Panc1 (cell line): ENCODE data around the gene CELA2B. TPM values are rescaled to one million over a fixed set of nuclear protein-coding genes. Genes with fewer than 3 reads are reported as not detected.

Source experiments
- ATAC-seq: fragments of 200-7000 bp; cut with Tn5 transposase; 2 replicates; pipeline ENCODE4 v1.9.1; 2020; ENCODE audit warnings: mild to moderate bottlenecking, moderate library complexity
- BruUV-seq: library from RNA; stranded (reverse); fragments of 400-500 nt; replicated peaks from 2 replicates; lab custom pipeline; 2021; lab: Mats Ljungman, UMichigan
- CTCF ChIA-PET: fragments of 300-600 bp; sonication (Branson Sonifier 250); formaldehyde crosslinking; loops from one replicate; lab custom pipeline; 2022; ENCODE audit warnings: antibody characterized with exemption; lab: Charles Lee
- POLR2A ChIA-PET: fragments of 300-600 bp; sonication (Branson Sonifier 250); formaldehyde crosslinking; loops from one replicate; lab custom pipeline; 2022; ENCODE audit warnings: antibody characterized with exemption; lab: Charles Lee
- DNase-seq: peaks from one replicate; pipeline ENCODE4 v3.0.0-alpha.2; 2010; ENCODE audit warnings: low read depth, low spot score
- H3K27ac ChIP-seq: 2 replicates; pipeline ENCODE4 v1.5.1; 2011; ENCODE audit warnings: mild to moderate bottlenecking, low read length, inconsistent platforms
- H3K27me3 ChIP-seq: fragments of 200-500 bp; sonication (Bioruptor generic); 2 replicates; pipeline ENCODE4 v1.6.0; 2014; ENCODE audit warnings: low read length, inconsistent platforms; ENCODE audit not compliant: control insufficient read depth, insufficient read depth
- H3K36me3 ChIP-seq: fragments of 200-500 bp; sonication (Bioruptor generic); 2 replicates; pipeline ENCODE4 v1.5.1; 2014; ENCODE audit warnings: inconsistent platforms, mild to moderate bottlenecking, low read length, moderate library complexity; ENCODE audit not compliant: control insufficient read depth, insufficient read depth
- H3K4me1 ChIP-seq: 2 replicates; pipeline ENCODE4 v1.5.1; 2011; ENCODE audit warnings: inconsistent platforms, mild to moderate bottlenecking, low read length, moderate library complexity; ENCODE audit not compliant: control insufficient read depth, insufficient read depth
- H3K4me3 ChIP-seq, 2 experiments: 2 replicates each; pipeline ENCODE4 v1.5.1; 2011 to 2012; ENCODE audit warnings: low read depth in 2 of 2, low read length in 2 of 2, mild to moderate bottlenecking in 2 of 2, inconsistent platforms in 1 of 2, moderate library complexity in 1 of 2
- H3K9me3 ChIP-seq: fragments of 200-500 bp; sonication (Bioruptor generic); 2 replicates; pipeline ENCODE4 v1.5.1; 2014; ENCODE audit warnings: low read depth, mild to moderate bottlenecking, inconsistent platforms, low read length, moderate library complexity; ENCODE audit not compliant: control insufficient read depth, insufficient read depth
- CTCF ChIP-seq: fragments of 450-650 bp; IDR thresholded peaks from 2 replicates; pipeline ENCODE4 v1.5.1; 2017; ENCODE audit warnings: mild to moderate bottlenecking
- POLR2AphosphoS5 ChIP-seq: IDR thresholded peaks from 2 replicates; pipeline ENCODE4 v1.6.1; 2012; ENCODE audit warnings: mild to moderate bottlenecking, low read depth, low read length, moderate library complexity
- SIN3A ChIP-seq: IDR thresholded peaks from 2 replicates; pipeline ENCODE4 v1.6.1; 2012; ENCODE audit warnings: low read depth, mild to moderate bottlenecking, low read length, moderate library complexity, borderline replicate concordance; ENCODE audit not compliant: insufficient read depth
- TCF7L2 ChIP-seq: IDR thresholded peaks from 2 replicates; pipeline ENCODE4 v1.6.1; 2011; ENCODE audit warnings: mild to moderate bottlenecking, low read depth, low read length, inconsistent platforms
- in situ Hi-C: cut with HindIII; loops from 2 replicates; pipeline ENCODE4 v1.10.0; 2016; ENCODE audit warnings: low sequenced_read_pairs, low pct_unique_long_range_greater_than_20kb
- intact Hi-C: fragments of 100-400 bp; cut with micrococcal nuclease; formaldehyde crosslinking; loops from one replicate; pipeline ENCODE4 v1.10.0; 2022; ENCODE audit not compliant: unreplicated experiment
- total RNA-seq: library from RNA; stranded (reverse); gene quantifications from one replicate; pipeline ENCODE4 v1.2.1, GENCODE V29; 2021; ENCODE audit not compliant: unreplicated experiment
- TF ChIP-seq, protein P1 (sequence below), 2 experiments: IDR thresholded peaks; 2 replicates each; pipeline ENCODE4 v1.6.1; 2011 to 2012; ENCODE audit warnings: low read depth in 2 of 2, control low read depth in 1 of 2, low read length in 1 of 2, mild to moderate bottlenecking in 1 of 2, moderate library complexity in 1 of 2; ENCODE audit not compliant: insufficient read depth in 1 of 2

The CELA2B gene
- total RNA-seq, 1 experiment from 2014 or later, result not detected

- H3K27me3 ChIP-seq, result no peaks in the 10 kb centered on the region
- H3K9me3 ChIP-seq, result no peaks in the 10 kb centered on the region
- no peak overlapping the region for H3K27ac ChIP-seq
- in situ Hi-C loops, result no loop called here
- no peaks in the 10 kb centered on the region for H3K4me1 ChIP-seq
- intact Hi-C loops, result no loop called here
- no TSS peak for BruUV-seq
- CTCF ChIA-PET, result no interaction called here
- no peak for TF ChIP-seq TCF7L2
- TF ChIP-seq POLR2AphosphoS5, result no peak
- no peak for TF ChIP-seq SIN3A
- TF ChIP-seq CTCF, result no peak
- TF ChIP-seq, protein P1, sequence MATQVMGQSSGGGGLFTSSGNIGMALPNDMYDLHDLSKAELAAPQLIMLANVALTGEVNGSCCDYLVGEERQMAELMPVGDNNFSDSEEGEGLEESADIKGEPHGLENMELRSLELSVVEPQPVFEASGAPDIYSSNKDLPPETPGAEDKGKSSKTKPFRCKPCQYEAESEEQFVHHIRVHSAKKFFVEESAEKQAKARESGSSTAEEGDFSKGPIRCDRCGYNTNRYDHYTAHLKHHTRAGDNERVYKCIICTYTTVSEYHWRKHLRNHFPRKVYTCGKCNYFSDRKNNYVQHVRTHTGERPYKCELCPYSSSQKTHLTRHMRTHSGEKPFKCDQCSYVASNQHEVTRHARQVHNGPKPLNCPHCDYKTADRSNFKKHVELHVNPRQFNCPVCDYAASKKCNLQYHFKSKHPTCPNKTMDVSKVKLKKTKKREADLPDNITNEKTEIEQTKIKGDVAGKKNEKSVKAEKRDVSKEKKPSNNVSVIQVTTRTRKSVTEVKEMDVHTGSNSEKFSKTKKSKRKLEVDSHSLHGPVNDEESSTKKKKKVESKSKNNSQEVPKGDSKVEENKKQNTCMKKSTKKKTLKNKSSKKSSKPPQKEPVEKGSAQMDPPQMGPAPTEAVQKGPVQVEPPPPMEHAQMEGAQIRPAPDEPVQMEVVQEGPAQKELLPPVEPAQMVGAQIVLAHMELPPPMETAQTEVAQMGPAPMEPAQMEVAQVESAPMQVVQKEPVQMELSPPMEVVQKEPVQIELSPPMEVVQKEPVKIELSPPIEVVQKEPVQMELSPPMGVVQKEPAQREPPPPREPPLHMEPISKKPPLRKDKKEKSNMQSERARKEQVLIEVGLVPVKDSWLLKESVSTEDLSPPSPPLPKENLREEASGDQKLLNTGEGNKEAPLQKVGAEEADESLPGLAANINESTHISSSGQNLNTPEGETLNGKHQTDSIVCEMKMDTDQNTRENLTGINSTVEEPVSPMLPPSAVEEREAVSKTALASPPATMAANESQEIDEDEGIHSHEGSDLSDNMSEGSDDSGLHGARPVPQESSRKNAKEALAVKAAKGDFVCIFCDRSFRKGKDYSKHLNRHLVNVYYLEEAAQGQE (IDR thresholded peaks at IDR 0.05; ENCODE audit: insufficient read depth in 1 of 2, low read depth in 2 of 2, low read length in 1 of 2), result no peak
- H3K36me3 ChIP-seq, result no peaks in the 10 kb centered on the region
- POLR2A ChIA-PET, result no interaction called here
- ATAC-seq (no peak), DNase-seq (no peak)
- H3K4me3 ChIP-seq, result no peak overlapping the region
Observed at GRCh38 chr1:15440357-15440756, 35.5 kb upstream of the CELA2B start.

DNA sequence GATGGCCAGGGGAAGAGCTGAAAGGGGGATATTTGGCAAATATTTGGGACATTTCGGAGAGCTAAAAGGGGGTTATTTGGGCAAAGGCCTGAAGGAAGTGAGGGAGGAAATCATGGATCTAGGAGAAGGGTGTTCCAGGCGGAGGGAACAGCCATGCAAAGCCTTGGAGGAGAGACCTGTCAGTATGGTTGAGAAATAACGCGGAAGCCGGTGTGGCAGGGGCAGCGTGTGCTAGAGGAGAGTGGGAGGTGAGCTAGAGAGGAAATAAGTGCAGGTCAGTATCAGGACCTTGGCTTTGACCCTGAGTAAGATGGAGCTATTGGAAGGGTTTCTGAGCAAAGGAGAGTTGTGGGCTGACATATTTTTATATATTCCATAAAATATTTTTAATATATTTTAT is 34.7 kb upstream of the CELA2B start:
- H3K4me3 ChIP-seq, result no peak overlapping the region
- no peaks in the 10 kb centered on the region for H3K9me3 ChIP-seq
- in situ Hi-C loops (no loop called here), intact Hi-C loops (no loop called here)
- no peaks in the 10 kb centered on the region for H3K36me3 ChIP-seq
- no peak for ATAC-seq
- ChIA-PET CTCF (no interaction called here), POLR2A (no interaction called here)
- no TSS peak for BruUV-seq
- H3K27ac ChIP-seq, result no peak overlapping the region
- H3K4me1 ChIP-seq, result no peaks in the 10 kb centered on the region
- no peaks in the 10 kb centered on the region for H3K27me3 ChIP-seq
- no peak for TF ChIP-seq POLR2AphosphoS5
- no peak for TF ChIP-seq SIN3A
- TF ChIP-seq, protein P1 (IDR thresholded peaks at IDR 0.05; ENCODE audit: insufficient read depth in 1 of 2, low read depth in 2 of 2, low read length in 1 of 2), result no peak
- no peak for TF ChIP-seq CTCF
- no peak for TF ChIP-seq TCF7L2
- no peak for DNase-seq
